GM11168 (cell line): ENCODE measurements around the gene EXOC7.

Source experiments
- in situ Hi-C: fragments of 300-500 bp; cut with MboI; formaldehyde crosslinking; loops from one replicate; pipeline ENCODE4 v1.12.0; 2022; ENCODE audit warnings: low sequenced_read_pairs; ENCODE audit not compliant: unreplicated experiment

The EXOC7 gene, protein sequence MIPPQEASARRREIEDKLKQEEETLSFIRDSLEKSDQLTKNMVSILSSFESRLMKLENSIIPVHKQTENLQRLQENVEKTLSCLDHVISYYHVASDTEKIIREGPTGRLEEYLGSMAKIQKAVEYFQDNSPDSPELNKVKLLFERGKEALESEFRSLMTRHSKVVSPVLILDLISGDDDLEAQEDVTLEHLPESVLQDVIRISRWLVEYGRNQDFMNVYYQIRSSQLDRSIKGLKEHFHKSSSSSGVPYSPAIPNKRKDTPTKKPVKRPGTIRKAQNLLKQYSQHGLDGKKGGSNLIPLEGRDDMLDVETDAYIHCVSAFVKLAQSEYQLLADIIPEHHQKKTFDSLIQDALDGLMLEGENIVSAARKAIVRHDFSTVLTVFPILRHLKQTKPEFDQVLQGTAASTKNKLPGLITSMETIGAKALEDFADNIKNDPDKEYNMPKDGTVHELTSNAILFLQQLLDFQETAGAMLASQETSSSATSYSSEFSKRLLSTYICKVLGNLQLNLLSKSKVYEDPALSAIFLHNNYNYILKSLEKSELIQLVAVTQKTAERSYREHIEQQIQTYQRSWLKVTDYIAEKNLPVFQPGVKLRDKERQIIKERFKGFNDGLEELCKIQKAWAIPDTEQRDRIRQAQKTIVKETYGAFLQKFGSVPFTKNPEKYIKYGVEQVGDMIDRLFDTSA

DNA sequence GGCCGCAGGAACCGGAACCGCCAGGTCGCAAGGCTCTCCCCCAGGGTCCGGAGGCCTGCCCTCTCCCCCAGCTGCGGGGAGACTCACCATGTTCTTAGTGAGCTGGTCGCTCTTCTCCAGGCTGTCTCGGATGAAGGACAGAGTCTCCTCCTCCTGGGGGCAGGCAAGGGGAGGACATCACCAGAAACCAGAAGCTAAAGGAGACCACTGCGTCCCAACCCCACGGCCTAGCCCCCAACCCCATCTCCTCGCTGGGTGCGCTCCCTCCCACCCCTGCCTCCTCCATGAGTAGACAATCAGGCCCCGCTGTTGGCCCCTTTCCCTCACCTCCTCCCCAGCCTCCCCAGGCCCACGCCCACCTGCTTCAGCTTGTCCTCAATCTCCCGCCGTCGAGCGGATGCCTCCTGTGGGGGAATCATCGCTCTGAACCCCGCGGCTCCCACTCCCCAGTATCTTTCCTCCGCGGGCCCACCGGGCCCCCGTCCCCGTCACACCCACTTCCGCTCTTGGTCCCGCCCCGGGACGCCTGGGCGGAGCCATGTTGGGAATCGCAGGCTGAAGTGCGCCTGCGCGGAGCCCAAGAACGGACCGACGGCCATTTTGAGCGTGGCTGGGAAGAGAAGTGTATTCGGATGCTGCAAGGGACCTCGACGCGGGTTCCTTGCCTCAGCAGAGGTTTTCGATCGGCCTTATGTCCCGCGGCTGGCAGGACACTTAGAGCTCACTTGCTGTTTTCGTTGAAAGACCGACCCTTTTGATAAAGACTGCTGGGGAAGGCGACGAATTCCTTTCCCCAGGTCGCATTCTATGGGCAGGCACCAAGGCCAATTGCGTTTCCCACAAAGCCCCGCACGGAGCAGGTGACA lies at the start of gene EXOC7:
EXOC7 (minus strand) TSS at position 514 of the 866 bp plus-strand sequence; CDS start at position 419, 95 bp downstream.
- in situ Hi-C loops, result no loop called here

- in situ Hi-C loops, result no loop called here
Observed at GRCh38 chr17:76153202-76153601, 49.6 kb upstream of the EXOC7 start.

GRCh38 chr17:76152591-76152990 lies 49.0 kb upstream of the EXOC7 start:
- in situ Hi-C loops, result no loop called here

DNA sequence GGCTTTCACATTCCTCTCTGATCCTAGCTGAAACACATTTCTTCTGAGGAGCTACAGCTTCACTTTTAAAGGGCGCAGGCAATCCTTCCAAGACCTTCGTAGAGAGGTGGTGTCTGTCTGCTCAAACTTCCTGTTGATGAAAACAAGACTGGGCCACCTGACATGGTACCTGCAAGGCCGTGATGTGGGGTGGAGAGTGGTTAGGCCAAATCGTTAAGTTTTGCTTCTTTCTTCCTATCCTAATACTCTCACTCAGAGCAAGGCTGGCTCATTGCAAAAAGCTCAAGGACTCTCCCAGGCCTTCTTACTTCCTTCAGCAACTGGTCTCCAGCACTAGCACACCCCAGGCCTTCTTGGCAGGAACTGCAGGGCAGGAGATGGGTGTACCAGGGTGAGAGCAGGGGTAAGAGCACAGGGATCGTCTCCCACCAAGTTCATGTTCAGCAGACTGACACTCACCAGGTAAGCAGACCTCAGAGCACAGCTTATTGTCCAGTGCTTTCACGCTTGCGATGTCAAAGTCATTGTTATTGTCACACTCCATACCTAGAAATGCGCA lies 48.4 kb upstream of the EXOC7 start:
- in situ Hi-C loops, result no loop called here

GRCh38 chr17:76150712-76151622 lies 47.4 kb upstream of the EXOC7 start:
- in situ Hi-C loops, result no loop called here

- in situ Hi-C loops, result no loop called here
Observed at GRCh38 chr17:76149214-76149613, 45.6 kb upstream of the EXOC7 start.

DNA sequence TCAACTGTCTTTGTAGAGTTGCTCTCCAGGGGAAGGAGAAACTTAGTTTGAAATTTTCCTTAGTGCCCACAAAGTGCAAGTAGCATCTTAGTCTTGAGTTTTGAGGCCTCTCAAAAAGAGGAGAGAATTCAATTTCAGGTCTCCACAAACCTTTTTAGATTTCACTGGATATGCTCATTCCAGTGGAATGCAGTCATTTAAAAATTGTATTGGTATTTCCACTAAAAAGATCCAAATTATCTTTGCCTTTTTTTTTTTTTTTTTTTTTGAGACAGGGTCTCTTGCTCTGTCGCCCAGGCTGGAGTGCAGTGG lies 44.4 kb upstream of the EXOC7 start:
- in situ Hi-C loops, result no loop called here

DNA sequence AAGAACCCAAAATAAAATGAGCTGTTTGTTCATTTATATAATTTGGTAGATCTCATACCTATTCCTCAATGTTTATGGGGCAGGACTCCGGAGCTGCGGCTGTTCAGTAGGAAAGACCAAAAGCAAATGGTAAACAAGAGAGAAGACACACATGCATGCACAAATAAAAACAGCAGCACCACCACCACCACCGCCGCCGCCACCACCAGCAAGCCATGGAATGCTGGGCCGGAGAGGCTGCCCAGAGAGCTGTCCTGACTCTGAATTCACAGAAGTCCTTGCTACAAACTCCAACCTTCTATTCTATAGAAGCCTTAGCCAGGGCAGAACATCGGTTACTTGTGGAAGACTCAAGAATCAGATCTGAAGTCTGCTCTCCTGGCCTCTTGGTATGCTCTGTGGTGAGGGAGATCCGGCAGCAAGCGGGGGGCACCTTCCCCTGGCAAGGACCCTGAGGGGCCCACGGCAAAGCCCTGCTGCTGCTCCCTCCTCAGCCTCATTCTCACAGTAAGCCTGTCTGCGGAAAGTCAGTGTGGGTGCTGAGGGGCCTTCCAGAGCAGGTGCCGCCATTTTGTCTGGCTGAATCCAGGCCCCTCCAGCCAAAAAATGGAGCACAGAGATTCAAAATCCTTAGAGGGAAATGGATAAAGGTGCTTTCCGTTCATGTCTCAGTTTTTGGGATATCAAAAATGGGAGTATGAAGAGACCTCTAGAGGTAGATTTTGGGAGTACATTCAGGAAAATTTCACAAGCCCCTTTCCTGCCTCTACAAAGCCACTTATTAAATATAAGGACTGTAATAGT lies 43.8 kb upstream of the EXOC7 start:
- in situ Hi-C loops, result no loop called here

DNA sequence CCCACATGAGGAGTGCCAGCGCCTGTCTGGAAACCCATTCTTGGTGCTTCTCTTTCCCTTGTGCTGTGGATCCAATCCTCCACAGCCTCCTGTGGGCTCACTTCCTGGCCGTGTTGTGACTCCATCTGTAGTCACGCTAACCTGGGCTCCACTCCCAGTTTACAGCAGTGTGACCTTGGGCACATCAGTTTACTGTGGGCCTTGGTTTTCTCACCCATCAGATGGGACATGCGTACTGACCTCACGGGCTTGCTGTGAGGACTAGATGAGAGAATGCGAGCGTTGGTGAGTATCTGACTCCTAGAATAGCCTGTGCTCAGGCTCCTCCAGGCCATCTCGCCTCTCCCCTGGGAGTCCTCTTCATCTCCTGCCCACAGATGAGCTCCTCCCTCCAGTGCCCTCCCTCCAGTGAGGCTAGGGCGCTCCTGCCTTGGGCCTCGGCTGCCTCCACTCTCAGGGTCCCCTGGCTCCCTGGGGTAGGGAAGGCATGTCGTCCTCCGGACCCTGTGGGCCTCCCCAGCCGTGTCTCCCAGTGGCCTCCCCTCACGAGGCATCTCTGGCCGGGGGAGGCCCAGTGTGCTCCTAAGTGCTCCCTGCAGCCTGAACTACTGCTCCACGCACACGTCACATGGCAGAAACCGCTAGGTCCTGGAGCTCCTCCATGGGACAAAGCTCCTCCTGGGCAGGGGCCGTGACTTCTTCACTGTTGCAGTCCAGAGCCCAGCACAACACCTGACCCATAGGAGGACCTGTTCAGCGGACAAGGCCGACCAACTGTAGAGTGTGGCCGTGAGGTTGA lies 42.7 kb upstream of the EXOC7 start:
- in situ Hi-C loops, result no loop called here

DNA sequence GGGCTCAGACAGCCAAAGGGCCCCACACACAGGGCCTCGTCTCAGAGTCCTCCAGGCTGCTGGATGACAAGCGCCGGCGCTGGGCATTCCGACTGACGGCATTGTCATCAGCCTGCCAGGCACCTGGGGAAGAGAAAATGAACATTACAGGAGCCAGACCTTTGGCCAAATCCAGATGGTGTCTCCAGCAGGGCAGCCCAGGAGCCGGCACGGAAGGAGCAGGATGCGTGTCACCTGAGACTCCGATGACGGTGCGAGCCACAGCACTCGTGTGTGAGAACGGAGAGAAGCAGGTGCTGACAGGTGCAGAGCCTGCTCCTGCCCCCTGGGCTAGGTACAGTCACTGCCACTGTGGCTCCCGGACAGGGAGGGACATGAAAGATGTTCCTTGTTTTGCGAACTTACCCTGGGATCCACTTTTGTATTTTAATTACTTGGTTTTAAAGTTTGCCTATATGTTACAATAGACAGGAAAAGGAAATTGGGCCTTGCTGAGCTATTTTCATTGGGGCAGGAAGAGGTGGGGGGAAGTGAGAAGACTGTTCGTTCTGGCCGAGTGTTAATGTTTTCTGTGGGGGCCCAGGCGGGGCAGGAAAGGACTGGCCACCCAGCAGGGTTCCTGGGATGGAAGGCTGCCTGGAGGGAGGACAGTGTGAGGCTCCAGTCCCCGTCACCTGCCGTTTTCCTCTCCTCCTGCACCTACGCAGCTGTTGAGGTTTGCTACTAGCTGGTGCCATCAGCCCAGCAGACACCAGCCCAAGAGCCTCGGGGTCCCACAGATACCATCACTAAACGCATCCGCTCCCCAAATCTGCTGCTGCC lies 41.9 kb upstream of the EXOC7 start:
- in situ Hi-C loops, result no loop called here

- in situ Hi-C loops, result no loop called here
Observed at GRCh38 chr17:76142585-76143041, 39.0 kb upstream of the EXOC7 start.

DNA sequence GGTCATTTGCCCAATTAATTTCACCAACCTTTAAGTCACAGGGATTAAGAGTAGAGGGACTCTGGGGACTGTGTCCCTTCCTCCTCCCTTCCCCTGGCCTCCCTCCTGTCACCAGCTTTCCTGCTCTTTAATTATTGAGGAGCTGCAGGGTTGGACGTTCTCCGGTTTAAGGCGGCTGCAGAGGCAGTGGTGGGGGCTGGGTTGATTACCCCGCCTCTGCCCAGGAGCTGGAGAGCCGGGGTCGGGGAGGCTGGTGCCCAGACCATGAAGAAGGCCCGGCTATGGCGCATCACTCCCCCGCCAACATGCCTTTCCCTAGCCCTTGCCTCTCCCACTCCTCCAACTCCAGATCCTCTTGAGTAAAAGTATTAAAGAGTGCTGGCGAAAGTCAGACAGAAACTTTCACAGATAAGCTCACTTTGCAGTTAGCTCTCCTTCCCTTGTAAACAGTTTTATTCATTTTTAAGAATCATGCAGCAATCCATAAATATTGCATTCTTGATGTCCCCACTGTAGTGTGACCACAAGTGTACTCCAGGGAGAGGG lies 38.5 kb upstream of the EXOC7 start:
- in situ Hi-C loops, result no loop called here

DNA sequence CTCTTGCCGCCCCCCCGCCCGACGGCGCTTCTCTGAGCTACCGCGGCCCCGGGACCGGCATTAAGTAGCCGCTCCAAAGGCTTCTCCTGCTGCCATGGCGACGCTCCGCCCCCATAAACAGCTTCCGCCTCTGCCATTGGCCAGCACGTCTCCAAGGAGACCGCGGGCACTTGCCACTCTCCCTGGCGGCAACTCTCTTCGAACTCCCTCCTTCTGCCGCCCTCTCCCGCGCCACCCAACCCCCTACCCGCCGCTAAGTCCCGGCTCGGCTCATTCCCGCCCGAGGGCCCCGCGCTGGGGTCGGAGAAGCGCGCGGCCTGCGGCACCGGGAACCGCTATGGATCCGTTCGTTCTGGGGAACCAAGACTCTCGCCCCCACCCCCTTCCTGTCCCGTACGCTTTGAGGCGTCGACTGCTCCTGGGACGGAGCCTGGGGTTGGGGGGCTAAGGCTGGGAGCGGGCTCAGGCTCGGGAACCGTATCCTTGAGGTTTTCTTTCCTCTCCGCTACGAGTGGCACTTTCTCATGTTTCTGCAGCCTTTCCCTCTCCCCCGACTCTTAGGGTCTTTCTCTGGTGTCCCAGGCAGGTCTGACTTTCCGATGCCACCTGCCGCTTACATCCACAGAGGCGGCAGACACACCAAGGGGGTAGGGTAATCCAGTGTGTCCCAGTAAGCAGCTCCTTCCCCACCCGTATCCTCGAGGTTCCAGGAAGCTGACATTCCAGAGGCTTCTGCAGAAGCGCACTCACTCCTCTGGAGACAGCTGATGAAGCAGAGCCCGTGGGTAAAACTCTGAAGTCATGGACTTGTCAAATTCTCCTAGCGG lies 37.8 kb upstream of the EXOC7 start, which contains the start of gene FOXJ1:
FOXJ1 (minus strand) TSS at position 34 of the 827 bp plus-strand sequence. CDS start 850 bp downstream, outside the sequence.
- in situ Hi-C loops, result no loop called here

- in situ Hi-C loops, result no loop called here
Observed at GRCh38 chr17:76140661-76141211, 37.1 kb upstream of the EXOC7 start.

DNA sequence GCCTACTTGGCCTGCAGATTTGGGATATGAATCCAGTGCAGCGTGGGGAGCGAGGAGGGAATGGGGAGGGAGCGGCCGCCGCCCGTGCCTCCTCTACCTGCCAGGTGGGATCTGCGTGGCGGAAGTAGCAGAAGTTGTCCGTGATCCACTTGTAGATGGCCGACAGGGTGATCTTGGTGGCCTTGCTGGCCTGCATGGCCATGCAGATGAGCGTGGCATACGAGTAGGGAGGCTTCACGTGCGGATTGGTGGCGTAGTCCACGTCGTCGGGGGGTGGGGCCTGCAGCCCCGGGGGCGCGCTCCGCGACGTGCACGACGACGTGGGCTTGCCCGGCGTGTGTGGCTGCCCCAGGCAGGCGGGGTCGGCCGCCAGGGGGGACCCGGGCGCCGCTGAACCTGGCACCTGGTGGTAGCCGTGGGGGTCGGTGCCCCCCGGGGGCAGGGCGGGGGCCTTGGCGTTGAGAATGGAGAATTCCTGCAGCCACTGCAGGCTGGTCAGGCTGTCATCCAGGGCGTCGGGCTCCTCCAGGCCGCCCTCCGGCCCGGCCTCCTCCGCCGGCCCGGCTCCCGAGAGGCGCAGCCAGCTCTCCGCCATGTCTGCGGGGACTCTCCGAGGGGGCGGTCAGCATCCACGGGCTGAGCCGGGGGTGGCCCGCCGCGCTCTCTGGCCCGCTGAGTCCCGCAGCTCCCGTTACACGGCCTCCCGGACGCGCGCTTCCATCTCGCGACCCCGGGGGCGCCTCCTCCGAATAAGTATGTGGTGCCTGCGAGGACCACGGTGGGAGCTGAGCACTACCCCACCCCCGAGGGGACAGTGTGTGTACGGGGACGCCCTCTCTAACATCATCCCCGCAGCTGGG lies 36.4 kb upstream of the EXOC7 start:
- in situ Hi-C loops, result no loop called here
